Measurements from ENCODE around the gene GGT1.

Gene GGT1

GRCh38 chr22:24584166-24584790 lies 18.7 kb upstream of the GGT1 start:
- no peak overlapping the region for H3K27ac ChIP-seq (ENCODE audit: low read depth, low read length)
- peak overlapping the region in 1 of 5 donors; percentile 23 for H3K9ac ChIP-seq (ENCODE audit: low read length in 5 of 5)
- H3K36me3 ChIP-seq (ENCODE audit: control insufficient read depth in 5 of 5, insufficient read depth in 5 of 5, low read length in 5 of 5): peaks cover 0 to 37% (median 31%) of the 10 kb centered on the region in 5 donors
- H3K9me3 ChIP-seq (ENCODE audit: control insufficient read depth in 5 of 5, low read length in 5 of 5): no peaks in the 10 kb centered on the region
- no peaks in the 10 kb centered on the region for H3K27me3 ChIP-seq (ENCODE audit: control insufficient read depth in 5 of 5, insufficient read depth in 4 of 5, low read length in 5 of 5)
- no peak overlapping the region for H3K4me3 ChIP-seq (ENCODE audit: low read depth in 1 of 5, low read length in 5 of 5)
- peaks cover 0 to 9% (median 5%) of the 10 kb centered on the region in 5 donors for H3K4me1 ChIP-seq (ENCODE audit: control insufficient read depth in 5 of 5, insufficient read depth in 5 of 5, low read length in 5 of 5)

DNA sequence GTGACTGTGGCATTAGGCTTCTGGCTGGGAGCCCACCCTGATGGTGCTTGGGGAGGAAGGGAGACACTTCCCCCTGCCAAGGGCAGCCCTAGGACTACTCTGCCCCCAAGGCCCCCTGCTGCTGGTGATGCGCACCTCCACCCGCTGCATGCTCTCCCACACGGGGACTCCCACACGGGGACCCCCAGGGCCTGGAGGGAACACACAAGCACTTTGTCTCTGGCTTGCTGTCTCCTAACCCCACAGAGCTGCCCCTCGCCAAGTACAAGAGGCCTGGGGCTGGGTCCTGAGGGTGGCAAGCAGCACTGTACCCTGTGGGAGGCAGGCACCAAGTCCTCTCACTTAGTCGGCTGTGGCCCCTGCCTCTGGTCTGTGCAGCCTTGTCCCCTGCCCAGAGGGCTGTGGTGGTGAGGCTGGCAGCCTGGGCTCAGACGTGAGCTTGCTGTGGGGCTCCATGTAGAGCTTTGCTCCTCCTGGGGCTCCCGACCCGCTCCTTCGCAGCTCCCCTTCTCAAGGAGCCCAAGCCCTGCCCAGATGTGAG lies 18.1 kb upstream of the GGT1 start:
- peaks cover 0 to 9% (median 5%) of the 10 kb centered on the region in 5 donors for H3K4me1 ChIP-seq (ENCODE audit: control insufficient read depth in 5 of 5, insufficient read depth in 5 of 5, low read length in 5 of 5)
- no peaks in the 10 kb centered on the region for H3K27me3 ChIP-seq (ENCODE audit: control insufficient read depth in 5 of 5, insufficient read depth in 4 of 5, low read length in 5 of 5)
- H3K27ac ChIP-seq (ENCODE audit: low read depth, low read length): no peak overlapping the region
- H3K9ac ChIP-seq (ENCODE audit: low read length in 5 of 5): no peak overlapping the region
- H3K36me3 ChIP-seq (ENCODE audit: control insufficient read depth in 5 of 5, insufficient read depth in 5 of 5, low read length in 5 of 5): peaks cover 0 to 40% (median 31%) of the 10 kb centered on the region in 5 donors
- H3K4me3 ChIP-seq (ENCODE audit: low read depth in 1 of 5, low read length in 5 of 5): no peak overlapping the region
- H3K9me3 ChIP-seq (ENCODE audit: control insufficient read depth in 5 of 5, low read length in 5 of 5): no peaks in the 10 kb centered on the region

GRCh38 chr22:24585461-24585860 lies 17.5 kb upstream of the GGT1 start:
- no peaks in the 10 kb centered on the region for H3K9me3 ChIP-seq (ENCODE audit: control insufficient read depth in 5 of 5, low read length in 5 of 5)
- H3K36me3 ChIP-seq (ENCODE audit: control insufficient read depth in 5 of 5, insufficient read depth in 5 of 5, low read length in 5 of 5): peaks cover 0 to 40% (median 31%) of the 10 kb centered on the region in 5 donors
- H3K4me3 ChIP-seq (ENCODE audit: low read depth in 1 of 5, low read length in 5 of 5): no peak overlapping the region
- peaks cover 0 to 9% (median 5%) of the 10 kb centered on the region in 5 donors for H3K4me1 ChIP-seq (ENCODE audit: control insufficient read depth in 5 of 5, insufficient read depth in 5 of 5, low read length in 5 of 5)
- no peak overlapping the region for H3K9ac ChIP-seq (ENCODE audit: low read length in 5 of 5)
- no peak overlapping the region for H3K27ac ChIP-seq (ENCODE audit: low read depth, low read length)
- no peaks in the 10 kb centered on the region for H3K27me3 ChIP-seq (ENCODE audit: control insufficient read depth in 5 of 5, insufficient read depth in 4 of 5, low read length in 5 of 5)

DNA sequence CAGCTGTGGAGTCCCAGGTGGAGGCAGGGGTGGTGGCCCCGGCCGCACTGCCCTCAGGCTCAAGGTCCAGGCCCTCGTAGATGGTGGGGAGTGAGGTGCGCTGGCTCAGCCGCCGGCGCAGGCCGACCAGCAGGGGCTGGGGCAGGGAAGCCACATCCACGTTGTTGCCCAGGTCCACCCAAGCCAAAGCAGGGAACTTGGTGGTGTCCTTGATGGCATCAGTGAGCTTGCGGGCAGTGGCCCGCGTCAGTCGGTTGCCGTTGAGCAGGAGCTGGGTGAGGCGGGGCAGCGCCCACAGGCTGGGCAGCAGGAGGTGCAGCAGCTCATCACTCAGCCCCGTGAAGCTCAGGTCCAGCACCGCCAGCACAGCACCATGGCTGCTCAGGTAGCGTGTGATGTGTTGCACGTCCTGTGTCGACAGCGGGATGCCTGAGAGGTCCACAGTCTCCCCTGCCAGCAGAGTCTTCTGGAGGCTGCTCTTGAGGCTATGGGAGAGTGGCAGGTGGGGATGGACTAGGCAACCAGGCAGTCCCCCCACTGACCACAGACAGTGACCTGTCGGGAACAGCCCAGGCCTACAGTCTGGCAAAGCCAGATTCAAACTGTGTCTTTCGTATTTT lies 17.0 kb upstream of the GGT1 start:
- H3K27me3 ChIP-seq (ENCODE audit: control insufficient read depth in 5 of 5, insufficient read depth in 4 of 5, low read length in 5 of 5): no peaks in the 10 kb centered on the region
- no peak overlapping the region for H3K27ac ChIP-seq (ENCODE audit: low read depth, low read length)
- H3K4me1 ChIP-seq (ENCODE audit: control insufficient read depth in 5 of 5, insufficient read depth in 5 of 5, low read length in 5 of 5): peaks cover 0 to 9% (median 5%) of the 10 kb centered on the region in 5 donors
- H3K9me3 ChIP-seq (ENCODE audit: control insufficient read depth in 5 of 5, low read length in 5 of 5): no peaks in the 10 kb centered on the region
- no peak overlapping the region for H3K9ac ChIP-seq (ENCODE audit: low read length in 5 of 5)
- H3K36me3 ChIP-seq (ENCODE audit: control insufficient read depth in 5 of 5, insufficient read depth in 5 of 5, low read length in 5 of 5): peaks cover 0 to 40% (median 31%) of the 10 kb centered on the region in 5 donors
- no peak overlapping the region for H3K4me3 ChIP-seq (ENCODE audit: low read depth in 1 of 5, low read length in 5 of 5)

DNA sequence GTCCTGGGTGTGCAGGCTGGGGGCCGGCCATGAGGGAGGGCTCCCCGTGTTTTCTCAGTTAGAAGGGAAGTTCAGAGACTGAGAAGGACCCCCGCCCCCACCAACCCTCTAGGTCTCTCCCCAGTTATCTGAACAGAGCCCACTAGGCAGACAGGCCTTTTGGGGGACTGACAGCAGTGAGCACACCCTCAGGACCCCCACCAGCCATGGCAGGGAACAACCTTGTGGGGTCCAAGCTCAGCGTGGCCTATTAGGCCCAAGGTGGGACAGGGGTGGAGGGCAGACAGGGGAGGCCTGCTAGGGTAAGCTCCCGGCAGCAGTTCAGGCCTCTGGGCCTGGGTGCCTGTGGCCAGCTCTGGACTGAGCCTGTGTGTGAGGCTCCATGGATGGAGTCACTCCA lies 15.7 kb upstream of the GGT1 start:
- peak overlapping the region in 1 of 5 donors; percentile 21 for H3K9ac ChIP-seq (ENCODE audit: low read length in 5 of 5)
- no peaks in the 10 kb centered on the region for H3K9me3 ChIP-seq (ENCODE audit: control insufficient read depth in 5 of 5, low read length in 5 of 5)
- H3K4me1 ChIP-seq (ENCODE audit: control insufficient read depth in 5 of 5, insufficient read depth in 5 of 5, low read length in 5 of 5): peaks cover 4 to 15% (median 9%) of the 10 kb centered on the region in 5 donors
- H3K4me3 ChIP-seq (ENCODE audit: low read depth in 1 of 5, low read length in 5 of 5): no peak overlapping the region
- no peaks in the 10 kb centered on the region for H3K27me3 ChIP-seq (ENCODE audit: control insufficient read depth in 5 of 5, insufficient read depth in 4 of 5, low read length in 5 of 5)
- peaks cover 0 to 40% (median 31%) of the 10 kb centered on the region in 5 donors for H3K36me3 ChIP-seq (ENCODE audit: control insufficient read depth in 5 of 5, insufficient read depth in 5 of 5, low read length in 5 of 5)
- H3K27ac ChIP-seq (ENCODE audit: low read depth, low read length): no peak overlapping the region

GRCh38 chr22:24587948-24588347 lies 15.0 kb upstream of the GGT1 start:
- no peaks in the 10 kb centered on the region for H3K27me3 ChIP-seq (ENCODE audit: control insufficient read depth in 5 of 5, insufficient read depth in 4 of 5, low read length in 5 of 5)
- no peak overlapping the region for H3K9ac ChIP-seq (ENCODE audit: low read length in 5 of 5)

GRCh38 chr22:24588381-24588756 lies 14.6 kb upstream of the GGT1 start:
- Histone ChIP-seq H3K27me3 (ENCODE audit: control insufficient read depth in 5 of 5, insufficient read depth in 4 of 5, low read length in 5 of 5) (no peaks in the 10 kb centered on the region), H3K27ac (ENCODE audit: low read depth, low read length) (no peak overlapping the region), H3K4me1 (ENCODE audit: control insufficient read depth in 5 of 5, insufficient read depth in 5 of 5, low read length in 5 of 5) (peaks cover 1 to 22% (median 16%) of the 10 kb centered on the region in 5 donors), H3K9me3 (ENCODE audit: control insufficient read depth in 5 of 5, low read length in 5 of 5) (no peaks in the 10 kb centered on the region), H3K4me3 (ENCODE audit: low read depth in 1 of 5, low read length in 5 of 5) (no peak overlapping the region), H3K9ac (ENCODE audit: low read length in 5 of 5) (no peak overlapping the region), H3K36me3 (ENCODE audit: control insufficient read depth in 5 of 5, insufficient read depth in 5 of 5, low read length in 5 of 5) (peaks cover 0 to 40% (median 31%) of the 10 kb centered on the region in 5 donors)

More at GRCh38 chr22:24587948-24588347, 15.0 kb upstream of the GGT1 start:
- Histone ChIP-seq H3K4me3 (ENCODE audit: low read depth in 1 of 5, low read length in 5 of 5) (no peak overlapping the region), H3K4me1 (ENCODE audit: control insufficient read depth in 5 of 5, insufficient read depth in 5 of 5, low read length in 5 of 5) (peaks cover 4 to 19% (median 13%) of the 10 kb centered on the region in 5 donors), H3K36me3 (ENCODE audit: control insufficient read depth in 5 of 5, insufficient read depth in 5 of 5, low read length in 5 of 5) (peaks cover 0 to 40% (median 31%) of the 10 kb centered on the region in 5 donors), H3K9me3 (ENCODE audit: control insufficient read depth in 5 of 5, low read length in 5 of 5) (no peaks in the 10 kb centered on the region), H3K27ac (ENCODE audit: low read depth, low read length) (no peak overlapping the region)

GRCh38 chr22:24588757-24589481 lies 14.1 kb upstream of the GGT1 start:
- H3K4me1 ChIP-seq (ENCODE audit: control insufficient read depth in 5 of 5, insufficient read depth in 5 of 5, low read length in 5 of 5): peaks cover 0 to 17% (median 13%) of the 10 kb centered on the region in 5 donors
- no peaks in the 10 kb centered on the region for H3K9me3 ChIP-seq (ENCODE audit: control insufficient read depth in 5 of 5, low read length in 5 of 5)
- no peak overlapping the region for H3K9ac ChIP-seq (ENCODE audit: low read length in 5 of 5)
- no peak overlapping the region for H3K4me3 ChIP-seq (ENCODE audit: low read depth in 1 of 5, low read length in 5 of 5)
- no peak overlapping the region for H3K27ac ChIP-seq (ENCODE audit: low read depth, low read length)
- no peaks in the 10 kb centered on the region for H3K27me3 ChIP-seq (ENCODE audit: control insufficient read depth in 5 of 5, insufficient read depth in 4 of 5, low read length in 5 of 5)
- peaks cover 0 to 40% (median 31%) of the 10 kb centered on the region in 5 donors for H3K36me3 ChIP-seq (ENCODE audit: control insufficient read depth in 5 of 5, insufficient read depth in 5 of 5, low read length in 5 of 5)

- H3K4me3 ChIP-seq (ENCODE audit: low read depth in 1 of 5, low read length in 5 of 5): no peak overlapping the region
- H3K27me3 ChIP-seq (ENCODE audit: control insufficient read depth in 5 of 5, insufficient read depth in 4 of 5, low read length in 5 of 5): no peaks in the 10 kb centered on the region
- peaks cover 0 to 40% (median 31%) of the 10 kb centered on the region in 5 donors for H3K36me3 ChIP-seq (ENCODE audit: control insufficient read depth in 5 of 5, insufficient read depth in 5 of 5, low read length in 5 of 5)
- H3K9ac ChIP-seq (ENCODE audit: low read length in 5 of 5): no peak overlapping the region
- H3K4me1 ChIP-seq (ENCODE audit: control insufficient read depth in 5 of 5, insufficient read depth in 5 of 5, low read length in 5 of 5): peaks cover 0 to 15% (median 13%) of the 10 kb centered on the region in 5 donors
- H3K9me3 ChIP-seq (ENCODE audit: control insufficient read depth in 5 of 5, low read length in 5 of 5): no peaks in the 10 kb centered on the region
- H3K27ac ChIP-seq (ENCODE audit: low read depth, low read length): no peak overlapping the region
These were observed 13.4 kb upstream of the GGT1 start for GRCh38 chr22:24589518-24590030.

Data from subcutaneous abdominal adipose tissue (tissue), 5 donors.